ENCODE results near the gene SH2D2A.

GRCh38 chr1:156838972-156839371 is 22.3 kb upstream of the SH2D2A start:
- TF ChIP-seq GATA2 (IDR thresholded peaks at IDR 0.05; ENCODE audit: low read depth, low read length) = no peak
- TF ChIP-seq GATA3 (IDR thresholded peaks at IDR 0.05; ENCODE audit: low read depth, low read length) = no peak
